SJSA1 (cell line): Measurements from ENCODE around the gene CCL4. TPM values are rescaled to one million over a fixed set of nuclear protein-coding genes. Genes with fewer than 3 reads are reported as not detected.
"Not testable (repeated sequence)": the region's sequence is repeated elsewhere in the genome, so short reads cannot be mapped to it uniquely, and the experiment has no call there.

Experiments used
- DNase-seq, 2 experiments: peaks; one replicate each; pipeline ENCODE4 v3.0.0-alpha.2; 2015 to 2020; ENCODE audit warnings: low spot score in 2 of 2, low read depth in 1 of 2
- H3K27ac ChIP-seq: fragments of 250-450 bp; sonication (Bioruptor Pico); 2 replicates; pipeline ENCODE4 v1.5.1; 2020; ENCODE audit warnings: mild to moderate bottlenecking, moderate library complexity
- H3K27me3 ChIP-seq: fragments of 250-450 bp; sonication (Bioruptor Pico); replicated peaks from 2 replicates; pipeline ENCODE4 v1.5.1; 2020; ENCODE audit warnings: mild to moderate bottlenecking, moderate library complexity
- H3K36me3 ChIP-seq: fragments of 250-450 bp; sonication (Bioruptor Pico); 2 replicates; pipeline ENCODE4 v1.5.1; 2020; ENCODE audit warnings: mild to moderate bottlenecking
- H3K4me1 ChIP-seq: fragments of 250-450 bp; sonication (Bioruptor Pico); replicated peaks from 2 replicates; pipeline ENCODE4 v1.6.1; 2021; ENCODE audit warnings: mild to moderate bottlenecking
- H3K4me3 ChIP-seq: fragments of 250-450 bp; sonication (Bioruptor Pico); 2 replicates; pipeline ENCODE4 v1.5.1; 2020; ENCODE audit warnings: mild to moderate bottlenecking
- H3K9me3 ChIP-seq: fragments of 250-450 bp; sonication (Bioruptor Pico); replicated peaks from 2 replicates; pipeline ENCODE4 v1.5.1; 2020; ENCODE audit warnings: mild to moderate bottlenecking
- total RNA-seq: library from RNA; depleted of rRNA; stranded (reverse); fragments of >200 nt; shearing (Covaris generic); gene quantifications from 2 replicates; pipeline ENCODE4 v1.2.3, GENCODE V29; 2014

CCL4 gene
- total RNA-seq, 1 experiment from 2014 or later = not detected

DNA sequence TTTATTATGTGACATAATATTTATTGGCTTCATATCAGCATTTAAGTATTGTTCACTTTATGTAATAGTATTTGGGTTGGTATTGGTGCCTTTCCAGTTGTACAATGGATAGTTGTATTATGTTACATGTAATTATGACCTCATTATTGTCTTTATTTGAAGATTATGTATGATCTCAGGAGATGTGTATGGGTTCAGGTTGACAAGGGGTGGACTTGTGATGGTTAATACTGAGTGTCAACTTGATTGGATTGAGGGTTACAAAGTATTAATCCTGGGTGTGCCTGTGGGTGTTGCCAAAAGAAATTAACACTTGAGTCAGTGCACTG, 12.0 kb downstream of the CCL4 start:
- not testable (repeated sequence) for H3K4me3 ChIP-seq

DNA sequence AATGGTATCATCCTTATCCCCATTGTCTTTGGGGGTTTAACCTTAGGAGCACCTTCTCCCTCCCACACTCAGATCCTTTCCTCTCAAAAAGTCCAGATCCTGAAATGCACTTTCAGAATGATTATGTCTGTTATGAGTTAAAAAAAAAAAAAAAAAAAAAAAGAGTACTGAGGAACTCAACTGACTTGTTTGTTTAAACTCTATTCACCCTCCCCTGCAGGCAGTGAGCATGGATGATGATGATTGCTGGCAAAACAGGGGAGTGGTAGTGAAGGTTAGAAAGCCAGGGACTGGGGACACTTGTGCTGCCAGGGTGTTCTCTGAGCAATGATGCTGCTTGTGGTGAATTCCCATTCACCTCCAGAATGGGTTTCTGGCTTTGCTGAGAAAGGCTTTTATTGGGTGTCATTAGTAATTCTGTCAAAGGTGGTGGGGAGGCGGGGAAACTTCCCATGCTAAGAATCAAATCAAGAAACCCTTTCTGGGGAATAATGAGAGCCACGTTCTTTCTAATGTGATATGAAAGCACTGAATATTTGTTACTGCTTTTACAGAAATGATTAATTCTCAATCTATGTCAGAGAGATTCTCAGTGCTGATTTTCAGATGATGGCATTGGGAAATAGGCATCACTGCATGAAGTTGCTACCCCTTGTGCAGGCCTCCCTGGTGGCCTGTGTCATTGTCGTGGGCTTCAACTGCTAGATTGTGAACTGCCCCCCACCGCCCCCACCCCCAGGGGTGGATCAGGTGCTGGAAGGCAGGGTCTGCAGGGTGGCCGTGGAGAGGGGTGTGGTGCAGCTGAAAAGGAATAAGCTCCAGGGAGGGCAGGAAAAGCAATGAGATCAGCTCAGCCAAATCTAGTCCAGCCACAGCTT, 14.1 kb downstream of the CCL4 start:
- Histone ChIP-seq H3K4me1 (no peaks in the 10 kb centered on the region), H3K36me3 (no peaks in the 10 kb centered on the region), H3K9me3 (no peaks in the 10 kb centered on the region), H3K27ac (no peak overlapping the region), H3K4me3 (no peak overlapping the region), H3K27me3 (0 out of 2 replicates have a peak, but pooled peaks cover 2% of the 10 kb centered on the region)
- no peak for DNase-seq

More for the DNA sequence above, 12.0 kb downstream of the CCL4 start:
- H3K36me3 ChIP-seq, H3K4me1 ChIP-seq, H3K27ac ChIP-seq, DNase-seq, H3K9me3 ChIP-seq: not testable (repeated sequence)
- peaks cover 12% of the 10 kb centered on the region; the same call in 1 of the 2 replicates for H3K27me3 ChIP-seq

DNA sequence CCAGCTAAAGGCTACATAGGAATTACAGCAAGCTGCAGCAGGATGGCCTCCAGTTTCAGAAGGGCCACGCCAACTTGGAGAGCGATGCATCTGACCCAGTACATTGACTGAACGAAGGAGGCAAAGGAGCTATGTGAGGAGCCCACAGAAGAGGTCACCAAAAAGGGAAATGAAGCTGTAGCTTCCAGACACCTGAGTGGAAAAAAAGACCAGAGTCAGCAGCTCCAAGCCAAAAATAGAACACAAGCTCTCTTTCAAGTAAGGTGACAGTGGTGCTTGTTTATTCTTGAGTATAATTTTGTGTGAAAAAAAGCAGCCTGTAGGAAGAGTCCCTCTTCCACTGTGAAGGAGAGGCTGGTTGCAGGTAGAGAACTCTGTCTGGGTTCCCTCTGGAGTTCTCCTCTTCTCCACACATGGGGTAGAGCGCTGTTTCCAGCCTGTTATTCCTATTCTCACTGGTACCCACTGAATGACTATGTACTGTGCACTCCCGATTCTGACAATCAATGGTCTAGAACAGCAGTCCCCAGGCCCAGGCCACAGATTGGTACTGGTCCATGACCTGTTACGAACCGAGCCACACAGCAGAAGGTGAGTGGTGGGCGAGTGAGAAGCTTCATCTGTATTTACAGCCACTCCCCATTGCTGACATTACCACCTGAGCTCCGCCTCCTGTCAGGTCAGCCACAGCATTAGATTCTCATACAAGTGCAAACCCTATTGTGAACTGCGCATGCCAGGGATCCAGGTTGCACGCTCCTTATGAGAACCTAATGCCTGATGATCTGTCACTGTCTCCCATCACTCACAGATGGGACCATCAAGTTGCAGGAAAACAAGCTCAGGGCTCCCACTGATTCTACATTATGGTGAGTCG, 15.1 kb downstream of the CCL4 start:
- Histone ChIP-seq H3K36me3 (no peaks in the 10 kb centered on the region), H3K4me1 (no peaks in the 10 kb centered on the region), H3K9me3 (no peaks in the 10 kb centered on the region), H3K27ac (no peak overlapping the region), H3K27me3 (0 out of 2 replicates have a peak, but pooled peaks cover 2% of the 10 kb centered on the region), H3K4me3 (no peak overlapping the region)
- no peak for DNase-seq

GRCh38 chr17:36120221-36120620, 16.6 kb downstream of the CCL4 start:
- 0 out of 2 replicates have a peak, but pooled peaks cover 2% of the 10 kb centered on the region for H3K27me3 ChIP-seq
- no peak for DNase-seq

DNA sequence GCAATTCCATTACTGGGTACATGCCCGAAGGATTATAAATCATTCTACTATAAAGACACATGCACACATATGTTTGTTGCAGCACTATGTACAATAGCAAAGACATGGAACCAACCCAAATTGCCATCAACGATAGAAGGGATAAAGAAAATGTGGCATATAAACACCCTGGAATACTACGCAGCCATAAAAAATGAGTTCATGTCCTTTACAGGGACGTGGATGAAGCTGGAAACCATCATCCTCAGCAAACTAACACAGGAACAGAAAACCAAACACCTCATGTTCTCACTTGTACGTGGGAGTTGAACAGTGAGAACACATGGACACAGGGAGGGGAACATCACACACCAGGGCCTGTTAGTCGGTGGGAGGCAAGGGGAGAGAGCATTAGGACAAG, 17.5 kb downstream of the CCL4 start:
- not testable (repeated sequence) for DNase-seq, H3K4me3 ChIP-seq, H3K4me1 ChIP-seq, H3K27ac ChIP-seq, H3K27me3 ChIP-seq, H3K36me3 ChIP-seq, H3K9me3 ChIP-seq

More at GRCh38 chr17:36120221-36120620, 16.6 kb downstream of the CCL4 start:
- Histone ChIP-seq H3K4me1 (no peaks in the 10 kb centered on the region), H3K36me3 (no peaks in the 10 kb centered on the region), H3K4me3 (no peak overlapping the region), H3K9me3 (no peaks in the 10 kb centered on the region), H3K27ac (no peak overlapping the region)

DNA sequence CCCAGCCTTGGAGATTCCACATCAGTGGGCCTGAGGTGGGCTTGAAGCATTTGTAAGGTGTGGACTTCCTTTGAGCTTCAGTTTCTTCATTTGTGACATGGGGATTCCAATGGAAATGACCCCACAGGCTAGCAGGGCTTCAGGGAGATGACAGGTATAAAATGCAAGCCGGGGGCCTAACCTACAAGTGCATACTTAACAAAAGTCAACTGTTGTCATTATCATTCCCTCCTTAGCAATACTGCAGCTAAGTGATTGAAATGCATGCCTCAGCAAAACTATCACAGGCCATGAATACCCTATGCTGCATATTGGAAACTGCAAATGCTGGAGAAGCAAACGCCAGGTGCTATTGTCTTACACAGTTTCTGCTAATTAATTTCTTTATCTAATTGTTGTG, 19.8 kb downstream of the CCL4 start:
- H3K36me3 ChIP-seq = no peaks in the 10 kb centered on the region
- H3K27ac ChIP-seq = no peak overlapping the region
- H3K9me3 ChIP-seq = no peaks in the 10 kb centered on the region
- no peak overlapping the region for H3K4me3 ChIP-seq
- H3K27me3 ChIP-seq = 0 out of 2 replicates have a peak, but pooled peaks cover 2% of the 10 kb centered on the region
- H3K4me1 ChIP-seq = no peaks in the 10 kb centered on the region
- no peak for DNase-seq

GRCh38 chr17:36124879-36125824, 21.5 kb downstream of the CCL4 start:
- peaks cover 6% of the 10 kb centered on the region; the same call in 1 of the 2 replicates for H3K27me3 ChIP-seq

DNA sequence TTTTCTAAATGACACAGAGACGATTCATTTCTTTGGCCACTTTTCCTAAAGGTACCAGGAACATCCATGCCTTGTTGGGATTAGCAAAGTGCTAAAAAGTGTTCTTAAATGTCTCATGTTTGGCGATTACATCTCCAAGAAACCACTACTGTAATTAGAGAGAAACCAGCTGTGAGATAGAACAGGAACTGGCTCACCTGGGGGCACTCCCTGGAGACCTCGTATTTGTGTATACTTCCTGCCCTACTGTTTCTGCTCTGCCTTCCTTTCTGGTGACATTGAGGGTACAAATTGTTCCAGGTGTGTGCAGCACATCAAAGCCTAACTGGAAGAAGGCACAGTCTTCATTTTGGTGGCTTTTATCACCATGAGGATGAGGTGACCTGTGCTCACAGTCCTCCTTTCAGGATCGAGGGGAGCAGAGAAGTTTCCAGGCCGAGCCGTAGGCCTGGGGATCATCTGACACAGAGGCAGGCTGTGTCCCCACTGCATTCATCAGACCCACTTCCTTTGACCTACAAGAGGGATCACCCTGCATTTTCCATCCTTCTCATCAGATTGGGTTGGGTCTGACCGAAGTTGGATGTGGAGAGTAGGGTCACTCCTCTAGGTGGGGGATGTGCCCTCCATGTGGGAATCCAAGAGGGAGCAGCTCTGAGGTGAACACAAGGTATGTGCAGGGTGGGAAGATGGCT, 23.7 kb downstream of the CCL4 start:
- no peak for DNase-seq
- no peaks in the 10 kb centered on the region for H3K36me3 ChIP-seq
- no peak overlapping the region for H3K27ac ChIP-seq
- no peaks in the 10 kb centered on the region for H3K4me1 ChIP-seq
- peaks cover 10% of the 10 kb centered on the region; the same call in 1 of the 2 replicates for H3K27me3 ChIP-seq
- no peak overlapping the region for H3K4me3 ChIP-seq
- H3K9me3 ChIP-seq = no peaks in the 10 kb centered on the region

More at GRCh38 chr17:36124879-36125824, 21.5 kb downstream of the CCL4 start:
- no peaks in the 10 kb centered on the region for H3K4me1 ChIP-seq
- no peaks in the 10 kb centered on the region for H3K36me3 ChIP-seq
- H3K27ac ChIP-seq = no peak overlapping the region
- no peak overlapping the region for H3K4me3 ChIP-seq
- no peaks in the 10 kb centered on the region for H3K9me3 ChIP-seq
- DNase-seq = no peak

GRCh38 chr17:36127911-36128310, 24.3 kb downstream of the CCL4 start:
- no peak overlapping the region for H3K4me3 ChIP-seq
- DNase-seq = no peak
- H3K36me3 ChIP-seq = no peaks in the 10 kb centered on the region
- H3K9me3 ChIP-seq = no peaks in the 10 kb centered on the region
- H3K27me3 ChIP-seq = peaks cover 10% of the 10 kb centered on the region; the same call in 1 of the 2 replicates
- no peaks in the 10 kb centered on the region for H3K4me1 ChIP-seq
- H3K27ac ChIP-seq = no peak overlapping the region

DNA sequence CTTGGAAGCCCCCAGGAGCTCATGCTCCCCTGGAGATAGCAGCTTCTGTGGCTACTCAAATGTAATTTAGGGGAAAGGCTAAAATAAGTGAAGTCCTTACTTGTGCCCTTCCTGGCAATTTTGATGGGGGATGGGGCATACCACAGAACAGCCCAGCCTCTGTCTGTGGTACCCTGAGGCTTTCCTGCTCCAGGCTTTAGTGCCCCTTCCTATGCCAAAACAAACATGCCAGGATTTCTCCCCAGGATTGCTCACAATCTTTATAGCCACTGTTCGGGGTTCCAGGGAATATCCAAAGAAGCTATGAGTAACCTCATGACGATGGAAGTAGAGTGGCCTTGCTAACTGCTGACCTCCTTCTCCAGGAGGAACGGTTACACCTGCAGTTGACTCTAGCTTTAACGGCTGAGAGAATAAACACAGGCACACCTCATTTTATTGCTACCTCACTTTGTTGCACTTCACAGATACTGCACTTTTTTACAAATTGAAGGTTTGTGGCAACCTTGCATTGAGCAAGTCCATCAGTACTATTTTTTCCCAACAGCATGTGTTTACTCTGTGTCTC, 24.9 kb downstream of the CCL4 start:
- Histone ChIP-seq H3K9me3 (no peaks in the 10 kb centered on the region), H3K36me3 (no peaks in the 10 kb centered on the region), H3K27me3 (peaks cover 10% of the 10 kb centered on the region; the same call in 1 of the 2 replicates), H3K4me1 (no peaks in the 10 kb centered on the region), H3K27ac (no peak overlapping the region), H3K4me3 (no peak overlapping the region)
- DNase-seq = no peak

GRCh38 chr17:36129616-36130015, 26.0 kb downstream of the CCL4 start:
- no peaks in the 10 kb centered on the region for H3K9me3 ChIP-seq
- H3K36me3 ChIP-seq = no peaks in the 10 kb centered on the region
- no peak for DNase-seq

GRCh38 chr17:36130346-36130745, 26.7 kb downstream of the CCL4 start:
- Histone ChIP-seq H3K4me1 (no peaks in the 10 kb centered on the region), H3K4me3 (no peak overlapping the region), H3K9me3 (no peaks in the 10 kb centered on the region), H3K27me3 (peaks cover 10% of the 10 kb centered on the region; the same call in 1 of the 2 replicates), H3K27ac (no peak overlapping the region), H3K36me3 (no peaks in the 10 kb centered on the region)
- no peak for DNase-seq

More at GRCh38 chr17:36129616-36130015, 26.0 kb downstream of the CCL4 start:
- H3K4me3 ChIP-seq = no peak overlapping the region
- peaks cover 10% of the 10 kb centered on the region; the same call in 1 of the 2 replicates for H3K27me3 ChIP-seq
- no peaks in the 10 kb centered on the region for H3K4me1 ChIP-seq
- H3K27ac ChIP-seq = no peak overlapping the region
